ENCODE measurements around the gene TMCC2.

Gene TMCC2

DNA sequence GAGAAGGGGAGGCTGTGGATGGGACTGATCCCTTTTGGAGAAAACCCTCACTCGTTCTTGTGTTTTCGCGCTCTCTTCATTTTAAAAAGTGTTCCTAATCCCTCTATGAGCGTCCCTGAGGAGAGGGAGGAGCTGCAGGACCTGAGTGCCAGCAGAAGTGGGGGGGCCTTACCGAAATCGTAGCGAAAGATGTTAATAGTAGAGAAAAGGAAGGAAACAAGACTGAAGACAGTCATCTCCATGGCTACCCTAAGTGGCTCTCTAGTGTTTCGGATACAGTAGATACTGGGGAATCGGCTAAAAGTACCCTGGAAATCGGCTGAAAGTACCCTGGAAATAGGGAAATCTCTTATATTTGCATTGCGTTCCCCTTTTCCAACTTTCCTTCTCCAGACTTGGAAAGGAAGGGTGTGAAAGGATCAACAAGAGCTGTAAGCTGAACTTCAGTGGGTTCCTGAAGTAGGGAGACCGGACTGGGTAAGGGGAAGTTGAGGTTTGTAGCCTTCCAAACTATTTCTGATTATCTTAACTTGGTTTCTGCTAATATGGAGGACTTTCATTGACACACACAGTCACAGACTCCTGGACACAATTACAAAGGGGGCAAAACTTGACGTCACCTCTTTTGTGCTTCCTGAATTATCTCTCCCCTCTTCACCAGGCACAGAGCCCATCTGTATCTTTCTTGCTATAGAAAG lies 15.8 kb upstream of the TMCC2 start:
- TF ChIP-seq, protein P1, sequence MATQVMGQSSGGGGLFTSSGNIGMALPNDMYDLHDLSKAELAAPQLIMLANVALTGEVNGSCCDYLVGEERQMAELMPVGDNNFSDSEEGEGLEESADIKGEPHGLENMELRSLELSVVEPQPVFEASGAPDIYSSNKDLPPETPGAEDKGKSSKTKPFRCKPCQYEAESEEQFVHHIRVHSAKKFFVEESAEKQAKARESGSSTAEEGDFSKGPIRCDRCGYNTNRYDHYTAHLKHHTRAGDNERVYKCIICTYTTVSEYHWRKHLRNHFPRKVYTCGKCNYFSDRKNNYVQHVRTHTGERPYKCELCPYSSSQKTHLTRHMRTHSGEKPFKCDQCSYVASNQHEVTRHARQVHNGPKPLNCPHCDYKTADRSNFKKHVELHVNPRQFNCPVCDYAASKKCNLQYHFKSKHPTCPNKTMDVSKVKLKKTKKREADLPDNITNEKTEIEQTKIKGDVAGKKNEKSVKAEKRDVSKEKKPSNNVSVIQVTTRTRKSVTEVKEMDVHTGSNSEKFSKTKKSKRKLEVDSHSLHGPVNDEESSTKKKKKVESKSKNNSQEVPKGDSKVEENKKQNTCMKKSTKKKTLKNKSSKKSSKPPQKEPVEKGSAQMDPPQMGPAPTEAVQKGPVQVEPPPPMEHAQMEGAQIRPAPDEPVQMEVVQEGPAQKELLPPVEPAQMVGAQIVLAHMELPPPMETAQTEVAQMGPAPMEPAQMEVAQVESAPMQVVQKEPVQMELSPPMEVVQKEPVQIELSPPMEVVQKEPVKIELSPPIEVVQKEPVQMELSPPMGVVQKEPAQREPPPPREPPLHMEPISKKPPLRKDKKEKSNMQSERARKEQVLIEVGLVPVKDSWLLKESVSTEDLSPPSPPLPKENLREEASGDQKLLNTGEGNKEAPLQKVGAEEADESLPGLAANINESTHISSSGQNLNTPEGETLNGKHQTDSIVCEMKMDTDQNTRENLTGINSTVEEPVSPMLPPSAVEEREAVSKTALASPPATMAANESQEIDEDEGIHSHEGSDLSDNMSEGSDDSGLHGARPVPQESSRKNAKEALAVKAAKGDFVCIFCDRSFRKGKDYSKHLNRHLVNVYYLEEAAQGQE (IDR thresholded peaks at IDR 0.05; ENCODE audit: low read depth), result no peak
- TF ChIP-seq CREB1 (IDR thresholded peaks at IDR 0.05; ENCODE audit: low read depth) (no peak), ZBTB7A (IDR thresholded peaks at IDR 0.05; ENCODE audit: low read depth) (no peak), EP300 (IDR thresholded peaks at IDR 0.05; ENCODE audit: borderline replicate concordance) (no peak), TCF12 (IDR thresholded peaks at IDR 0.05; ENCODE audit: low read depth) (no peak), EGR1 (IDR thresholded peaks at IDR 0.05) (no peak), RAD21 (IDR thresholded peaks at IDR 0.05; ENCODE audit: low read depth) (no peak), CEBPB (IDR thresholded peaks at IDR 0.05) (no peak), TEAD4 (IDR thresholded peaks at IDR 0.05) (no peak)
- TF ChIP-seq, protein P2, sequence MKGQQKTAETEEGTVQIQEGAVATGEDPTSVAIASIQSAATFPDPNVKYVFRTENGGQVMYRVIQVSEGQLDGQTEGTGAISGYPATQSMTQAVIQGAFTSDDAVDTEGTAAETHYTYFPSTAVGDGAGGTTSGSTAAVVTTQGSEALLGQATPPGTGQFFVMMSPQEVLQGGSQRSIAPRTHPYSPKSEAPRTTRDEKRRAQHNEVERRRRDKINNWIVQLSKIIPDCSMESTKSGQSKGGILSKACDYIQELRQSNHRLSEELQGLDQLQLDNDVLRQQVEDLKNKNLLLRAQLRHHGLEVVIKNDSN (IDR thresholded peaks at IDR 0.05), result no peak

DNA sequence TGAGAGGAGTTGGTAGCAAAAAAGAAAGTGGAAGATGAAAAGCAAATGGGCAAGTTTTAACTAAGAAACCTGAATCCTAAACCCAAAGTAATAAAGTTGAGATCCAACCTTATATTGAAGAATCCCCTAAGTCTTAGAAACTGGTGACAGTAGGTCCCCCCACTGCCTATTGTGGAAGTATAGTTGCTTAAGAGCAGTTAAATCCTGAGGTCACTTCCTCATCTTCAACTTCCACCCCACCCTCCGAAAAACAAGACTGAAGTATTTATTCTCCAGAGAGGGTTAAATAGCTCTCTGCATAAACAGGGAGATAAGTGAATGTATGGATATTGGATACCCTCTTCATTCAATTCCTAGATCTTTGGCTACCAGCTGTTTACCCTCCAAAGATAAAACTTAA lies 13.0 kb upstream of the TMCC2 start:
- no peak for TF ChIP-seq CREB1 (IDR thresholded peaks at IDR 0.05; ENCODE audit: low read depth)
- TF ChIP-seq EP300 (IDR thresholded peaks at IDR 0.05; ENCODE audit: borderline replicate concordance), result no peak
- no peak for TF ChIP-seq CEBPB (IDR thresholded peaks at IDR 0.05)
- TF ChIP-seq NFIC (IDR thresholded peaks at IDR 0.05), result no peak
- TF ChIP-seq YY1 (IDR thresholded peaks at IDR 0.05; ENCODE audit: low read depth), result no peak
- no peak for TF ChIP-seq MAX (IDR thresholded peaks at IDR 0.05)
- no peak for TF ChIP-seq FOXM1 (IDR thresholded peaks at IDR 0.05; ENCODE audit: borderline replicate concordance, low read depth)
- no peak for TF ChIP-seq EGR1 (IDR thresholded peaks at IDR 0.05)
- TF ChIP-seq, protein P1 (IDR thresholded peaks at IDR 0.05; ENCODE audit: low read depth), result no peak
- TF ChIP-seq, protein P2 (IDR thresholded peaks at IDR 0.05), result no peak
- TF ChIP-seq TCF12 (IDR thresholded peaks at IDR 0.05; ENCODE audit: low read depth), result no peak
- TF ChIP-seq TAF1 (IDR thresholded peaks at IDR 0.05; ENCODE audit: low read depth), result no peak
- TF ChIP-seq RAD21 (IDR thresholded peaks at IDR 0.05; ENCODE audit: low read depth), result no peak
- no peak for TF ChIP-seq ZBTB7A (IDR thresholded peaks at IDR 0.05; ENCODE audit: low read depth)
- TF ChIP-seq TEAD4 (IDR thresholded peaks at IDR 0.05), result no peak

GRCh38 chr1:205216588-205216987 lies 11.2 kb upstream of the TMCC2 start:
- no peak for TF ChIP-seq MAX (IDR thresholded peaks at IDR 0.05)
- TF ChIP-seq EGR1 (IDR thresholded peaks at IDR 0.05), result no peak
- TF ChIP-seq CREB1 (IDR thresholded peaks at IDR 0.05; ENCODE audit: low read depth), result no peak
- no peak for TF ChIP-seq RAD21 (IDR thresholded peaks at IDR 0.05; ENCODE audit: low read depth)
- TF ChIP-seq ZBTB7A (IDR thresholded peaks at IDR 0.05; ENCODE audit: low read depth), result no peak
- TF ChIP-seq, protein P1 (IDR thresholded peaks at IDR 0.05; ENCODE audit: low read depth), result no peak
- no peak for TF ChIP-seq TCF12 (IDR thresholded peaks at IDR 0.05; ENCODE audit: low read depth)

GRCh38 chr1:205217418-205217817 lies 10.3 kb upstream of the TMCC2 start:
- no peak for TF ChIP-seq CREB1 (IDR thresholded peaks at IDR 0.05; ENCODE audit: low read depth)
- TF ChIP-seq, protein P2 (IDR thresholded peaks at IDR 0.05), result no peak
- TF ChIP-seq TCF12 (IDR thresholded peaks at IDR 0.05; ENCODE audit: low read depth), result no peak
- TF ChIP-seq TEAD4 (IDR thresholded peaks at IDR 0.05), result no peak
- no peak for TF ChIP-seq CEBPB (IDR thresholded peaks at IDR 0.05)
- TF ChIP-seq YY1 (IDR thresholded peaks at IDR 0.05; ENCODE audit: low read depth), result no peak

Data from Ishikawa (cell line).